Measurements from ENCODE around the gene BOLA1. TPM values are rescaled to one million over a fixed set of nuclear protein-coding genes. Genes with fewer than 3 reads are reported as not detected.
"Not testable (repeated sequence)": the region's sequence is repeated elsewhere in the genome, so short reads cannot be mapped to it uniquely, and the experiment has no call there.

The BOLA1 gene
- polyA plus RNA-seq (ENCODE audit: low read depth in 6 of 6), result 10 to 100 TPM; 19.2 to 37.0 (median 28.0) TPM

GRCh38 chr1:149899460-149900284 lies at the start of gene BOLA1:
Gene BOLA1, plus strand, starts transcription at chr1:149899568. Its CDS starts 492 bp downstream, at chr1:149900060.
- peak; percentile 100 for ATAC-seq (ENCODE audit: low read depth in 2 of 2)
- H3K36me3 Mint-ChIP-seq, result peaks cover 0 to 4% of the 10 kb centered on the region in 2 donors

GRCh38 chr1:149849947-149850360 lies 49.4 kb upstream of the BOLA1 start:
- DNase-seq (no peak), ATAC-seq (ENCODE audit: low read depth in 2 of 2) (no peak)
- peak overlapping the region; percentile 83 to 94 (median 92) for H3K4me3 Mint-ChIP-seq
- peaks cover 41 to 48% (median 45%) of the 10 kb centered on the region in 3 donors for H3K4me1 Mint-ChIP-seq
- no peaks in the 10 kb centered on the region for H3K27me3 Mint-ChIP-seq
- H3K27ac Mint-ChIP-seq, result peak overlapping the region; percentile 60 to 98 (median 86)
- H3K9me3 Mint-ChIP-seq, result peaks cover 0 to 4% (median 0%) of the 10 kb centered on the region in 7 donors
- H3K36me3 Mint-ChIP-seq, result peaks cover 9 to 14% of the 10 kb centered on the region in 2 donors

More at GRCh38 chr1:149899460-149900284, at the start of gene BOLA1:
- peaks cover 0 to 4% (median 0%) of the 10 kb centered on the region in 3 donors for H3K27me3 Mint-ChIP-seq
- peaks cover 9 to 21% (median 19%) of the 10 kb centered on the region in 3 donors for H3K4me1 Mint-ChIP-seq
- peak within 1 kb of the TSS; percentile 85 to 99 (median 94) for H3K4me3 Mint-ChIP-seq
- H3K27ac Mint-ChIP-seq, result peak within 1 kb of the TSS; percentile 84 to 96 (median 92)
- peaks cover 0 to 5% (median 2%) of the 10 kb centered on the region in 7 donors for H3K9me3 Mint-ChIP-seq
- peak; percentile 74 for DNase-seq

GRCh38 chr1:149850732-149851345 lies 48.5 kb upstream of the BOLA1 start:
- ATAC-seq (ENCODE audit: low read depth in 2 of 2), result peak; percentile 68 to 71
- DNase-seq, H3K9me3 Mint-ChIP-seq, H3K27ac Mint-ChIP-seq, H3K27me3 Mint-ChIP-seq: not testable (repeated sequence)
- Mint-ChIP-seq H3K4me3 (peak overlapping the region in 1 of 8 donors; percentile 92), H3K36me3 (peaks cover 9 to 11% of the 10 kb centered on the region in 2 donors), H3K4me1 (peaks cover 32 to 39% (median 36%) of the 10 kb centered on the region in 3 donors)

GRCh38 chr1:149851585-149852213 lies 47.7 kb upstream of the BOLA1 start:
- not testable (repeated sequence) for H3K4me3 Mint-ChIP-seq, H3K27me3 Mint-ChIP-seq, H3K9me3 Mint-ChIP-seq, H3K27ac Mint-ChIP-seq, DNase-seq, H3K36me3 Mint-ChIP-seq
- peaks cover 24 to 33% (median 31%) of the 10 kb centered on the region in 3 donors for H3K4me1 Mint-ChIP-seq
- ATAC-seq (ENCODE audit: low read depth in 2 of 2), result peak; percentile 63 to 68

- H3K27ac Mint-ChIP-seq, H3K4me3 Mint-ChIP-seq, DNase-seq, H3K36me3 Mint-ChIP-seq, H3K27me3 Mint-ChIP-seq, H3K9me3 Mint-ChIP-seq: not testable (repeated sequence)
- peaks cover 19 to 27% (median 25%) of the 10 kb centered on the region in 3 donors for H3K4me1 Mint-ChIP-seq
- peak; percentile 24 to 29 for ATAC-seq (ENCODE audit: low read depth in 2 of 2)
Observed at GRCh38 chr1:149852263-149852662, 47.1 kb upstream of the BOLA1 start.

GRCh38 chr1:149860271-149860670 lies 39.1 kb upstream of the BOLA1 start:
- H3K4me1 Mint-ChIP-seq, H3K4me3 Mint-ChIP-seq, H3K27ac Mint-ChIP-seq, DNase-seq, H3K36me3 Mint-ChIP-seq, H3K27me3 Mint-ChIP-seq, H3K9me3 Mint-ChIP-seq: not testable (repeated sequence)
- peak; percentile 3 to 10 for ATAC-seq (ENCODE audit: low read depth in 2 of 2)

GRCh38 chr1:149860684-149861496 lies 38.5 kb upstream of the BOLA1 start:
- ATAC-seq (ENCODE audit: low read depth in 2 of 2), result peak; percentile 80 to 82
- H3K4me1 Mint-ChIP-seq, H3K27me3 Mint-ChIP-seq, H3K36me3 Mint-ChIP-seq, H3K27ac Mint-ChIP-seq, H3K9me3 Mint-ChIP-seq, DNase-seq, H3K4me3 Mint-ChIP-seq: not testable (repeated sequence)

GRCh38 chr1:149861497-149862054 lies 37.8 kb upstream of the BOLA1 start:
- not testable (repeated sequence) for H3K4me3 Mint-ChIP-seq, H3K9me3 Mint-ChIP-seq, H3K27ac Mint-ChIP-seq, H3K36me3 Mint-ChIP-seq, DNase-seq, H3K27me3 Mint-ChIP-seq, H3K4me1 Mint-ChIP-seq
- peak; percentile 22 to 25 for ATAC-seq (ENCODE audit: low read depth in 2 of 2)

- not testable (repeated sequence) for DNase-seq; H3K9me3 Mint-ChIP-seq; H3K27me3 Mint-ChIP-seq; H3K4me1 Mint-ChIP-seq; H3K4me3 Mint-ChIP-seq; ATAC-seq (ENCODE audit: low read depth in 2 of 2); H3K27ac Mint-ChIP-seq; H3K36me3 Mint-ChIP-seq
Observed at GRCh38 chr1:149866887-149867286, 32.5 kb upstream of the BOLA1 start.

GRCh38 chr1:149873060-149873459 lies 26.3 kb upstream of the BOLA1 start:
- not testable (repeated sequence) for H3K27ac Mint-ChIP-seq; H3K4me3 Mint-ChIP-seq; DNase-seq; H3K27me3 Mint-ChIP-seq; H3K9me3 Mint-ChIP-seq; ATAC-seq (ENCODE audit: low read depth in 2 of 2); H3K4me1 Mint-ChIP-seq; H3K36me3 Mint-ChIP-seq

- no peak for DNase-seq
- Mint-ChIP-seq H3K9me3 (no peaks in the 10 kb centered on the region), H3K4me1 (peaks cover 9 to 14% (median 13%) of the 10 kb centered on the region in 3 donors), H3K36me3 (no peaks in the 10 kb centered on the region), H3K4me3 (peak overlapping the region in 1 of 8 donors; percentile 29), H3K27ac (peak overlapping the region in 1 of 6 donors; percentile 57), H3K27me3 (no peaks in the 10 kb centered on the region)
- ATAC-seq (ENCODE audit: low read depth in 2 of 2), result no peak
Observed at GRCh38 chr1:149877211-149877946, 22.0 kb upstream of the BOLA1 start.

GRCh38 chr1:149879556-149879955 lies 19.8 kb upstream of the BOLA1 start:
- DNase-seq (no peak), ATAC-seq (ENCODE audit: low read depth in 2 of 2) (no peak)
- Mint-ChIP-seq H3K4me1 (peaks cover 14 to 18% (median 16%) of the 10 kb centered on the region in 3 donors), H3K27me3 (no peaks in the 10 kb centered on the region), H3K27ac (peak overlapping the region in 1 of 6 donors; percentile 60), H3K36me3 (no peaks in the 10 kb centered on the region), H3K4me3 (peak overlapping the region in 1 of 8 donors; percentile 19), H3K9me3 (no peaks in the 10 kb centered on the region)
